H1 (cell line): Measurements from ENCODE around the gene C17orf100. TPM values are rescaled to one million over a fixed set of nuclear protein-coding genes. Genes with fewer than 3 reads are reported as not detected.

ENCODE experiments used
- CREB1 ChIP-seq: IDR thresholded peaks from 2 replicates; pipeline ENCODE4 v1.6.1; 2012; ENCODE audit warnings: inconsistent platforms
- EGR1 ChIP-seq: IDR thresholded peaks from 2 replicates; pipeline ENCODE4 v1.6.1; 2011; ENCODE audit warnings: low read depth, low read length, borderline replicate concordance
- FOSL1 ChIP-seq: IDR thresholded peaks from 2 replicates; pipeline ENCODE4 v1.6.1; 2011; ENCODE audit warnings: mild to moderate bottlenecking, low read depth, low read length, moderate library complexity; ENCODE audit not compliant: insufficient read depth
- GABPA ChIP-seq: IDR thresholded peaks from 2 replicates; pipeline ENCODE4 v1.6.1; 2011; ENCODE audit warnings: mild to moderate bottlenecking, low read length, moderate library complexity, borderline replicate concordance; ENCODE audit not compliant: insufficient read depth
- GTF2F1 ChIP-seq: IDR thresholded peaks from 2 replicates; pipeline ENCODE4 v1.6.1; 2012; ENCODE audit warnings: low read depth, low read length, improper control_type of control experiment, borderline replicate concordance
- RFX5 ChIP-seq: IDR thresholded peaks from 2 replicates; pipeline ENCODE4 v1.6.1; 2011; ENCODE audit warnings: low read depth, low read length, improper control_type of control experiment, borderline replicate concordance
- RNF2 ChIP-seq: fragments of 200-900, 300-1000 bp; sonication (generic); IDR thresholded peaks from 2 replicates; pipeline ENCODE4 v1.7.1; 2016; ENCODE audit warnings: borderline replicate concordance, low read depth, mild to moderate bottlenecking, antibody characterized with exemption, low read length; ENCODE audit not compliant: poor library complexity, severe bottlenecking; ENCODE audit errors: missing control alignments
- polyA plus RNA-seq, 7 experiments: library from polyadenylated mRNA; depleted of rRNA in 3 of 7; stranded (reverse) in 5 of 7; unstranded in 2 of 7; fragments of >200 nt in 5 of 7; fragments of 200-250 nt in 2 of 7; gene quantifications; 1 replicate in 5 of 7; 2 replicates in 1 of 7; 4 replicates in 1 of 7; pipeline versions ENCODE4 v1.2.1 to v1.2.3, GENCODE V29; 2011 to 2013; ENCODE audit warnings: missing spikeins in 2 of 7, mixed read lengths in 2 of 7
- total RNA-seq: library from RNA; stranded (reverse); fragmentation: NEBNext Ultra II Directional; extraction: Animal tissue kit (Norgen Biotek cat#: 25700); gene quantifications from 2 replicates; pipeline ENCODE4 v1.2.1, GENCODE V29; 2021

The C17orf100 gene
- total and polyA plus RNA-seq, 2 of the 8 experiments (the other 6 are each of a cell fraction or from before 2014, with no cell fraction given) = 2.1 to 2.8 TPM

DNA sequence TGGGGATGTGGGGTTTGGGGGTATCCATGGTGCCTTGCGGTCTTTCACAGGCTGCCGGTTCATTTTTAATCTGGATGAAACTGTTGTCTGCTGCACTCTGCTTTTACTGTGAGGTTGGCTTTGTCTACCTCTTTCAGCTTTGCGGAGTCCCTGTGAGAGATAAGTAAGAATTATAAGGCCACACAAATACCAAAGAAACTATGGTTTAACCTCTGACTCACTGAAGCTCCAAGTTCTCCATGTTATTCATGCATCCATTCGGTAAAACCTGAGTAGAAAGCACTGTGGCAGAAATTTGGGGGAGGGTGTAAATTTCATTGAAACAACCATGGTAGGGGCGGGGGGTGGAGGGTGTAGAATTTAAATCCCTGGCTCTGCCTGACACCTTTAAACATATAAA is 41.6 kb upstream of the C17orf100 start (continued):
- TF ChIP-seq GTF2F1 = no peak
- TF ChIP-seq GABPA = no peak
- TF ChIP-seq EGR1 = no peak
- TF ChIP-seq FOSL1 = no peak
- TF ChIP-seq CREB1 = no peak
- no peak for TF ChIP-seq RNF2
- no peak for TF ChIP-seq RFX5
- TF ChIP-seq, all 59 proteins: peak for 0
